Karpas-422 (cell line): ENCODE measurements around the gene C4orf50. TPM values are rescaled to one million over a fixed set of nuclear protein-coding genes. Genes with fewer than 3 reads are reported as not detected.

Experiments used
- DNase-seq: peaks from one replicate; pipeline ENCODE4 v3.0.0-alpha.2; 2015
- H2AFZ ChIP-seq: fragments of 200-600 bp; sonication (generic); 2 replicates; pipeline ENCODE4 v1.6.1; 2014; ENCODE audit warnings: antibody characterized with exemption, low read length, mixed read lengths
- H3K27ac ChIP-seq: fragments of 200-600 bp; sonication (generic); 2 replicates; pipeline ENCODE4 v1.5.1; 2014; ENCODE audit warnings: mild to moderate bottlenecking, low read length, moderate library complexity
- H3K27me3 ChIP-seq: fragments of 200-600 bp; sonication (generic); 2 replicates; pipeline ENCODE4 v1.6.1; 2014; ENCODE audit warnings: low read length, mixed read lengths
- H3K36me3 ChIP-seq: fragments of 200-600 bp; sonication (generic); 2 replicates; pipeline ENCODE4 v1.6.1; 2014; ENCODE audit warnings: low read length, mixed read lengths; ENCODE audit not compliant: insufficient read depth
- H3K4me1 ChIP-seq: fragments of 200-600 bp; sonication (generic); 2 replicates; pipeline ENCODE4 v1.6.1; 2014; ENCODE audit warnings: mild to moderate bottlenecking, low read length, mixed read lengths
- H3K4me2 ChIP-seq: fragments of 200-600 bp; sonication (generic); 2 replicates; pipeline ENCODE4 v1.6.1; 2014; ENCODE audit warnings: low read length, low read depth, mild to moderate bottlenecking; ENCODE audit not compliant: poor library complexity, severe bottlenecking
- H3K4me3 ChIP-seq: fragments of 200-600 bp; sonication (generic); 2 replicates; pipeline ENCODE4 v1.5.1; 2014; ENCODE audit warnings: mild to moderate bottlenecking, antibody characterized with exemption, low read length, mixed read lengths
- H3K79me2 ChIP-seq: fragments of 200-600 bp; sonication (generic); 2 replicates; pipeline ENCODE4 v1.6.1; 2014; ENCODE audit warnings: mild to moderate bottlenecking, low read length, mixed read lengths
- H3K9ac ChIP-seq: fragments of 200-600 bp; sonication (generic); 2 replicates; pipeline ENCODE4 v1.6.0; 2014; ENCODE audit warnings: low read length
- H3K9me2 ChIP-seq: fragments of 200-600 bp; sonication (generic), shearing (Covaris generic); replicated peaks from 2 replicates; pipeline ENCODE4 v1.6.0; 2014; ENCODE audit warnings: mild to moderate bottlenecking, low read length, moderate library complexity; ENCODE audit not compliant: insufficient read depth
- H3K9me3 ChIP-seq: fragments of 300-700, 200-600 bp; sonication (generic); 2 replicates; pipeline ENCODE4 v1.6.1; 2014; ENCODE audit warnings: low read length, mixed read lengths
- H4K20me1 ChIP-seq: fragments of 200-600 bp; sonication (generic); 2 replicates; pipeline ENCODE4 v1.6.1; 2014; ENCODE audit warnings: mild to moderate bottlenecking, antibody characterized with exemption, low read length, low read depth; ENCODE audit not compliant: insufficient read depth
- total RNA-seq: library from RNA; depleted of rRNA; stranded (reverse); fragments of >200 nt; shearing (Covaris generic); gene quantifications from 2 replicates; pipeline ENCODE4 v1.2.3, GENCODE V29; 2014; ENCODE audit warnings: low replicate concordance

C4orf50 gene
- total RNA-seq, 1 experiment from 2014 or later: 0.19 TPM

GRCh38 chr4:6041800-6042199, 23.6 kb upstream of the C4orf50 start:
- no peaks in the 10 kb centered on the region for H3K9me2 ChIP-seq
- H3K4me2 ChIP-seq: no peak overlapping the region
- DNase-seq: no peak
- no peaks in the 10 kb centered on the region for H3K79me2 ChIP-seq
- H2AFZ ChIP-seq: no peak overlapping the region
- H3K27me3 ChIP-seq: no peaks in the 10 kb centered on the region
- no peaks in the 10 kb centered on the region for H4K20me1 ChIP-seq
- peaks cover 6% of the 10 kb centered on the region for H3K4me1 ChIP-seq
- no peaks in the 10 kb centered on the region for H3K9me3 ChIP-seq
- H3K9ac ChIP-seq: no peak overlapping the region
- H3K36me3 ChIP-seq: no peaks in the 10 kb centered on the region
- no peak overlapping the region for H3K4me3 ChIP-seq
- H3K27ac ChIP-seq: no peak overlapping the region

- no peaks in the 10 kb centered on the region for H4K20me1 ChIP-seq
- H3K9me2 ChIP-seq: no peaks in the 10 kb centered on the region
- H3K36me3 ChIP-seq: no peaks in the 10 kb centered on the region
- no peaks in the 10 kb centered on the region for H3K9me3 ChIP-seq
- H3K9ac ChIP-seq: no peak overlapping the region
- no peak overlapping the region for H3K27ac ChIP-seq
- no peak overlapping the region for H3K4me3 ChIP-seq
- H3K4me1 ChIP-seq: peaks cover 6% of the 10 kb centered on the region
- no peak overlapping the region for H3K4me2 ChIP-seq
- DNase-seq: no peak
- no peak overlapping the region for H2AFZ ChIP-seq
- H3K27me3 ChIP-seq: no peaks in the 10 kb centered on the region
- no peaks in the 10 kb centered on the region for H3K79me2 ChIP-seq
Observed at GRCh38 chr4:6038711-6039110, 20.5 kb upstream of the C4orf50 start.

- no peak overlapping the region for H2AFZ ChIP-seq
- H3K4me1 ChIP-seq: no peaks in the 10 kb centered on the region
- no peaks in the 10 kb centered on the region for H3K79me2 ChIP-seq
- H3K9me2 ChIP-seq: no peaks in the 10 kb centered on the region
- H3K9me3 ChIP-seq: no peaks in the 10 kb centered on the region
- no peaks in the 10 kb centered on the region for H4K20me1 ChIP-seq
- no peak overlapping the region for H3K4me3 ChIP-seq
- H3K9ac ChIP-seq: no peak overlapping the region
- H3K4me2 ChIP-seq: no peak overlapping the region
- no peak for DNase-seq
- 0 out of 2 replicates have a peak, but pooled peaks cover 2% of the 10 kb centered on the region for H3K27me3 ChIP-seq
- no peaks in the 10 kb centered on the region for H3K36me3 ChIP-seq
- no peak overlapping the region for H3K27ac ChIP-seq
Observed at GRCh38 chr4:6035786-6036185, 17.6 kb upstream of the C4orf50 start.

- Histone ChIP-seq H3K4me1 (no peaks in the 10 kb centered on the region), H2AFZ (no peak overlapping the region), H4K20me1 (no peaks in the 10 kb centered on the region; the same call in 1 of the 2 replicates), H3K27me3 (0 out of 2 replicates have a peak, but pooled peaks cover 2% of the 10 kb centered on the region), H3K79me2 (no peaks in the 10 kb centered on the region), H3K36me3 (no peaks in the 10 kb centered on the region), H3K9ac (no peak overlapping the region), H3K4me3 (no peak overlapping the region), H3K9me3 (no peaks in the 10 kb centered on the region), H3K9me2 (no peaks in the 10 kb centered on the region), H3K27ac (no peak overlapping the region), H3K4me2 (no peak overlapping the region)
- DNase-seq: no peak
Observed at GRCh38 chr4:6033381-6033780, 15.2 kb upstream of the C4orf50 start.

- Histone ChIP-seq H3K4me3 (no peak overlapping the region), H2AFZ (no peak overlapping the region), H3K27me3 (0 out of 2 replicates have a peak, but pooled peaks cover 2% of the 10 kb centered on the region), H3K79me2 (no peaks in the 10 kb centered on the region), H3K36me3 (no peaks in the 10 kb centered on the region), H3K4me2 (no peak overlapping the region), H4K20me1 (no peaks in the 10 kb centered on the region; the same call in 1 of the 2 replicates), H3K27ac (no peak overlapping the region), H3K9me3 (no peaks in the 10 kb centered on the region), H3K9me2 (no peaks in the 10 kb centered on the region), H3K4me1 (no peaks in the 10 kb centered on the region), H3K9ac (no peak overlapping the region)
- DNase-seq: no peak
Observed at GRCh38 chr4:6032249-6033244, 14.3 kb upstream of the C4orf50 start.

- no peak overlapping the region for H2AFZ ChIP-seq
- no peaks in the 10 kb centered on the region for H3K9me3 ChIP-seq
- H3K4me3 ChIP-seq: no peak overlapping the region
- no peaks in the 10 kb centered on the region for H3K9me2 ChIP-seq
- H3K4me1 ChIP-seq: no peaks in the 10 kb centered on the region
- no peak overlapping the region for H3K9ac ChIP-seq
- DNase-seq: no peak
- H4K20me1 ChIP-seq: no peaks in the 10 kb centered on the region; the same call in 1 of the 2 replicates
- H3K27ac ChIP-seq: no peak overlapping the region
- H3K4me2 ChIP-seq: no peak overlapping the region
- H3K27me3 ChIP-seq: 0 out of 2 replicates have a peak, but pooled peaks cover 2% of the 10 kb centered on the region
- H3K36me3 ChIP-seq: no peaks in the 10 kb centered on the region
- H3K79me2 ChIP-seq: no peaks in the 10 kb centered on the region
Observed at GRCh38 chr4:6031846-6032245, 13.6 kb upstream of the C4orf50 start.

- Histone ChIP-seq H3K27ac (no peak overlapping the region), H3K79me2 (no peaks in the 10 kb centered on the region)
Observed at GRCh38 chr4:6030679-6031078, 12.4 kb upstream of the C4orf50 start.

GRCh38 chr4:6029254-6029653, 11.0 kb upstream of the C4orf50 start:
- Histone ChIP-seq H4K20me1 (no peaks in the 10 kb centered on the region; the same call in 1 of the 2 replicates), H3K36me3 (no peaks in the 10 kb centered on the region), H3K4me1 (peaks cover 5% of the 10 kb centered on the region), H2AFZ (no peak overlapping the region), H3K9ac (no peak overlapping the region), H3K27me3 (0 out of 2 replicates have a peak, but pooled peaks cover 2% of the 10 kb centered on the region), H3K9me3 (no peaks in the 10 kb centered on the region), H3K27ac (no peak overlapping the region), H3K9me2 (no peaks in the 10 kb centered on the region), H3K79me2 (no peaks in the 10 kb centered on the region), H3K4me3 (no peak overlapping the region), H3K4me2 (no peak overlapping the region)
- DNase-seq: no peak

More at GRCh38 chr4:6030679-6031078, 12.4 kb upstream of the C4orf50 start:
- H3K4me1 ChIP-seq: peaks cover 5% of the 10 kb centered on the region
- H3K4me2 ChIP-seq: no peak overlapping the region
- no peak overlapping the region for H3K4me3 ChIP-seq
- 0 out of 2 replicates have a peak, but pooled peaks cover 2% of the 10 kb centered on the region for H3K27me3 ChIP-seq
- DNase-seq: no peak
- no peaks in the 10 kb centered on the region for H3K9me2 ChIP-seq
- H3K9ac ChIP-seq: no peak overlapping the region
- H3K36me3 ChIP-seq: no peaks in the 10 kb centered on the region
- no peaks in the 10 kb centered on the region; the same call in 1 of the 2 replicates for H4K20me1 ChIP-seq
- H2AFZ ChIP-seq: no peak overlapping the region
- no peaks in the 10 kb centered on the region for H3K9me3 ChIP-seq
